GOT3 (cell line): ENCODE measurements around the gene CEP131.

Experiments
- DNase-seq: peaks from one replicate; lab custom pipeline; 2025; ENCODE audit warnings: mixed read lengths; lab: John Stamatoyannopoulos, UW

Gene CEP131

DNA sequence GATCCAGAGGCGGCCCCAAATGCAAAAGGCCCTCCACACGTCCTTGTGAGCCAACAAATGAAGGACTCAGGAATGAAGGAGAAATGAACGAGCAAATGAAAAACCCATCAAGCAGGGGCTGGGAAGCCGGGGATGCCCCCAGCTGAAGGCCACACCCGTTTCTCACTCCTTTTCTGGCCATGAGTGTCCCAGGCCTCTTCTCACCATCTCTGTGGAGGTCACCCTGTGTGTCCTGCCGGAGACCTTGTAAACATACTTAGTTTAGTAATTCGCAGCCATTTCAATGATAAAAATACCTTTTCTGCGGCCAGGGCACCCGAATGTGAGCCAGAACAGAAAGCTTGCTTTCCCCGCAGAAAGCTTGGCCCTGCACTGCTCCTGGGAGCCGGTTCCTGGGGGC is 35.6 kb downstream of the CEP131 start:
- DNase-seq: no peak

DNA sequence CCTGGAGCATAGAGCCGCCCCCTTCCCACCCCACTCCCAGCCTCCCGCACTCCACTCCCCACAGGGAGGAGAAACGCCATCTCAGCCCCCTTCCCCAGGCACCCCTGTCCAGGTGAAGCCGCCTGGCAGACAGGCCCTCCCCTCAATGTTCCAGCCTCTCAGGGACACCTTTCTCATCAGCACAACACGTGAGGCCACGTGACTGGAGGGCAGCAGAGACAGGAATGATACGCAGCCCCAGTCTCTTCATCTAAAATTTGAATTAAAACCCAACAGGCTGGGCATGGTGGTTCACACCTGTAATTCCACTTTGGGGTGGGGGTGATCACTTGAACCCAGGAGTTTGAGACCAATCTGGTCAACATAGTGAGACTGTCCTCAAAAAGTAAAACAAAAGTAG is 36.6 kb downstream of the CEP131 start:
- no peak for DNase-seq

DNA sequence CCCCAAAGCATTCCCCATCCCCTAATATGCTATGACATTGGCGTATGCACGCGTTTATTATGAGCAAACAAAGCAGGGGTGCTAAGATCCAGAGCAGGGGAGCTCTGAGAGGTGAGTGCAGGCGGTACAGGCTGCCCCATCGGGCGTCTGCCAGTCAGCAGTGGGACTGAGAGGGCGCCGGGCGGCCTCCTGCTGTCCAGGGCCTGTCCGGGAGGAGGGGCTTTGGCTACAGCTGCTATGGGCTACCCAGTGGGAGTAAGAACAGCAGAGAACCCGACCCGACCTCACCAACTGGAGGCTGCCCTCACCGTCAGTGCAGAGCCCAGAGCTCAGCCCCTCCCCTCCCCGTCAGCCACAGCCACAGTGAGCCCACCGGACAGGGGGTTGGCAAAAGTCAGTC is 38.2 kb downstream of the CEP131 start:
- no peak for DNase-seq

DNA sequence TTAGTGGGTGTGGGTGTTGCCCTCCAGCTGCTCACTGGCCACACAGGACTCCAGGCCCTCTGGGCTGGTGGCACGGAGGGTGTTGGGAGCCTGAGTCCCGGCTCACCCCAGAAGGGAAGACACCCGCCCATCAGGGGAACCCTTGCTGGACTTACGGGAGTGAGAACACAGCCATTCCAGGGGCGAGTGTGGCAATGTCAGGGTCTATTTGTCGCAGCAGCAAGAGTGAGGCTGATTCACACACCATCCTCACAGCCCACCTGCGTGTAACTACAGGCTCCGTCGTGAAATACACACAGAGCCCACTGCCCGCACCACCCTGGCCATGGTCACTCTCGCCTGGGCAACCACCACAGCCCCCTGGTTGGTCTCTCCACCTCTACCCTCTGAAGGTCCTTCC is 39.0 kb downstream of the CEP131 start:
- DNase-seq: no peak

DNA sequence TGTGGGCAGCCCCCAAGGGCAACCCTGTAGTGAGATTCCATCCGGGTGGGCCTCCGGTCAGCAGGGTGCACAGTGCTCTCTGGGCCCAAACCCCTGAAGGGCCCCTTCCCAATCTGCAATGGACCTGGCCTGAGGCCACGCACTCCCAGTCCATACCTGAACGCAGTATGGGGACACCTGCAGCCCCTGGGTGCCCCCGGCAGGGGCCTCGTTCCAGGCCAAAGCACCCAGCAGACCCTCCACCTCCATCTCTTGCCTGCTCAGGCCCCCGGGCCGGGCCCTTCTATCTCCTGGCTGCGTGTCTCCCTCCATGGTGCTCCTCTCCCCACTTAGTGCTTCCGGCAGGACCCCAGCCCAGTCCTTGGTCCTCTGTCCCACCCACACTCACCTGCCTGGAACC is 39.4 kb downstream of the CEP131 start:
- DNase-seq: no peak

DNA sequence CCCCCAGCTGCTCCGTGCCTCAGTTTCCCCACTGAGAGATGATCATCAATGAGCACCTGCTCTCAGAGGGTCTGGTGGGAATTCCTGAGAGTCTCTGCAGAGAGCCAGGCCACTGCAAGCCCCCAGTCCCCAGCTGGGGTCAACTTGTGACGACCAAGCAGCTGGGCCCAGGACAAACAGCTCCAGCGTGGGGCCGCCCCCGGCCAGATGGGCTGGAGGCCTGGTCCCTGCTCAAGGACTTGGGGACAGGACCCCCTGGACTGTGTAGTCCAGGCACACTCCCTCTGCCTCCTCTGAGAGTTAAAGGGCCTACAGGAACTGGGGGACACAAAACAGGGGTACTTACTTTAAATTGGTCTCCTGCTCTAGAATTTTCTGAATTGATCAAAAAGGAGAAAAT is 40.2 kb downstream of the CEP131 start:
- no peak for DNase-seq

DNA sequence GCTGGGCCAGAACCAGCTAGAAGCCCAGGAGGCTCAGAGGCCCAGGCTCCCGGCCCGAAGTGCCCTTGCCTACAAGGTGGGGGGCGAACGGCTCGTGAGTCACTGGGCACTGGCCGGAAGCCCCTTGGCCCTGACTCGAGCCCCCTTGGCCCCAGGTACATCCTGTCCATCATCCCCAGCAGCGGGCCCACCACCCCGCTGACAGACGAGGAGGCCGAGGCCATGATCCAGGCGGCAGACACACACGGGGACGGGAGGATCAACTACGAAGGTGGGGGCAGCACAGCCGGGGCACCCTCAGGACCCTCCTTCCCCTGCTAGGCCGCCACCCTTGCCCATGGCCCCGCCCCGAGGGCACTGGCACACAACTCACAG is 41.0 kb downstream of the CEP131 start:
- DNase-seq: no peak

DNA sequence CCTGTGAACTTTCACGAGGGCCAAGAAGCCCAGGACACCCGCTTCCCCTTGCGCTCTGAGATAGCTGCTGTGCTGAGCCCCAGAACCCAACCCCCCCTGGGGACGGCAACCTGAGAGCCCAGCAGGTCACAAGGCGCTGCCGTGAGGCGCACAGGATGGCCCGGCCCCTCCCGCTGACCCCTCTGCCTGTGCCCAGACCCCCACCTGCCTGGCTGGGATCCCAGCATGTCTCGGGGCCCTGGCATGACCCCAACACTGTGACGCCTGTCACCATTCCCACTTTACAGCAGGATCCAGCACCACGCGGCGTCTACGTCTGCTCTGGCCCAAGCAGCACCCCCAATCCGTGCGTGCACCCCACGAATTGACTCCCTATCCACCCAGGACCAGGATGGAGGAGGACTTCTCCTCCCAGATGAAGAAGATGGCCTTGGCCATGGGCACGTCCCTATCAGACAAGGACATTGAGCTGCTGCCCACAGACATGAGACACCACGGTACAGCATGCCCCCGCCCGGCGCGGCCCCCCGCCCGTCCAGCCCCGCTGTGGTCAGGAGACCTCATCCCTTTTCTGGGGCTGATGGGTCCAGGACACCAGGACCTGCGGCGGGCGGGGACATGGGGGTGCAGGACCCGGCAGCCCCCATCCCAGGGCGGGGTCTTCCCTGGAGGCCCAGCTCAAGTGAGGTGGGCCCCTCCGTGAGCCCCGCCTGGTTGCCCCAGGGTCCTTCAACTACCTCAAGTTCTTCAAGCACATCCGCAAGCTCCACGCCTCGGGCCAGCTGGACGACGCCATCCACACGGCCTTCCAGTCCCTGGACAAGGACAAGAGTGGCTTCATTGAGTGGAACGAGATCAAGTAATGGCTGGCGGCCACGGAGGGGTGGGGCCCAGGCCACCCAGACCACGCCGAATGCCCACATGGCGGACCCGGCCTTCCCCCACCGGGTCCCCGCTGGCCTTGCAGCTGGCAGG is 41.6 kb downstream of the CEP131 start:
- no peak for DNase-seq

DNA sequence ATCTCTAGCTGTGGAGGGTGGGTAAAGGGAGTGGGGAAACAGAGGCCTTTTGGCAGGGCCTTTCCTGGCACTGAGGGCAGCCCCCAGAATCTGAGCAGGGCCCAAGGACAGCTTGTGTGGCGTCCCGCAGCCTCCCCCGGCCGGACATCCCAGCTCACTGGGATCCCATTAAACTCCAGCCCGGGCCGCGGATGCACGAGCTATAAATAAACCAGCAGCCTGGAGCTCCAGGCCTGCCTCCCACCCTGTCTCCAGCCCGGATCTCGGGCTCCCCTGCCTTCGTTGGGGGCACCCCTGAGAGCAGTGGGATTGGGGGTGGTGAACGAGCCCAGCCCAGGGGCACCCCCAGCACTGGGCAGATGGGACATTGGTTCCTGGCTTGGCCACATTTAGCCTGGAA is 42.9 kb downstream of the CEP131 start:
- no peak for DNase-seq

DNA sequence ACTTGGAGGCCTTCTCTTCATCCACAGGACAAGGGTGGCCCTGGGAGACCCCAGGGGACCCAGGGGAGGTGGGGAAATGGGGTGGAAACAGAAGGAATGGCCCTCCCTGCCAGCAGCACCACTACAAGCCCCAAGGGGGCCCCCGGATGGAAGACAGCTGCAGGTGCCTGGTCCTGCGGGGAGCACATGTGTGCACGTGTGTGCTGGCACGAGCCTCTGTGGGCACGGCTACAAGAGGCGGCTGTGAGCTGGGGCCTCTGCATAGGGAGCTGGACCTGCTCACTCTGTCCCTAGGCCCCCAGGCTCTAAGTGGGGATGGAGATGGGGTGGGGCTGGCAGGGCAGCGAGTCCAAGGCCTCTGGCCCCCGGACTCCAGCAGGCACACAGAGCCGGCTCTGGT is 43.5 kb downstream of the CEP131 start:
- no peak for DNase-seq

DNA sequence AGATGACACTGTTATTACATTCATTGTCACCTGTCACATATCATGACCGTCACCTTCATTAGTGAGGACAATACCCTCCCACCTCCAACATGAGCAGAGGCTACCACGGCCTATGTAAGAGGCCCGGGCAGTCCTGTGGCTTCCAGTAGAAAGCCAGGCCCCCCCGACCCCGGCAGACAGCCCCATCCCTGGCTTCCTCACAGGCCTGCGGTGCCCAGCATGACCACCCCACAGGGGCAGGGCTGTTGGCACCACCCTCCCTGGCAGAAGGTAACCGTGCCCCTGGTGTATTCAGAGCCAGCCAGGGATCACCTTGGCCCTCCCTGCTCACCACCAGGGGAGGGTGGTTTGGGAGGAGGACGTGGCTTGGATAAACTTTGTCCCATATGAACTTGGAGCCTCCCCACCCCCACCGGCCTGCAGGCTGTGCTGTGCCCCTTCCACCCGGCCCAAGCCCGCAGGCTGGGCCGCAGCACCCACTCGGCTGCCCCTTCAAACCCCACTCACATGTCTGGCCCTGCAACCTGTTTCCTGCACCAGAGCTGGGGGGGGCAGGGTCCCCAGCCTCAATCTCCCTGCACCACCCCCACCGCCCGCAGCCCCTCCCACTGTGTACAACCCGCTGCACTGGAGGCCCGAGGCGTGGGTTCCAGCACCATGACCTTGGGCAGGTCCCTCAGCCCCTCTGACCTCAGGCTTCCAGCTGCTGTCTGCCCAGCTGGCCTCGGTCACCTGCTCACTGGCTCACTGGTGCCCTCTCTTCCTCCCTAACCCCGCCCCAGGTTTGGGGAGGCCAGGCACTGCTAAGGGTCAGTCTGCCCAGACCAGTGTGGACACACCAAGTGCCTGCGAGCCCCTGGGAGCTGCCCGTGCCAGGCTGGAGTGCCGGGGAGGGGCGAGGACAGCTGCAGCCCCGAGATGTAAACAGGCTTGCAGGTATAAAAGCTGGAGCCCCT is 44.4 kb downstream of the CEP131 start:
- DNase-seq: no peak

DNA sequence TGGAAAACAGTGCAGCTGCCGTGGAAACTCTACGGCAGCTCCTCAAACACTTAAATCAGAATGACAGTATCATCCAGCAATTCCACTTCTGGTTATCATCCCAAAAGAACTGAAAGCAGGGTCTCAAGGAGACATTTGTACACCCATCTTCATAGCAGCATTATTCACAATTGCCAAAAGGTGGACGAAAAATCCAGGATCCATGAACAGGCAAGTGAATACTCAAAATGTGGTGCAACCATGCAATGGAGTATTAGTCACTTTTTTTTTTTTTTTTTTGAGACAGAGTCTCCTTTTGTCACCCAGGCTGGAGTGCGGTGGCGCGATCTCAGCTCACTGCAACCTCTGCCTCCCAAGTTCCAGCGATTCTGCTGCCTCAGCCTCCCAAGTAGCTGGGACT is 46.1 kb downstream of the CEP131 start:
- DNase-seq: no peak

DNA sequence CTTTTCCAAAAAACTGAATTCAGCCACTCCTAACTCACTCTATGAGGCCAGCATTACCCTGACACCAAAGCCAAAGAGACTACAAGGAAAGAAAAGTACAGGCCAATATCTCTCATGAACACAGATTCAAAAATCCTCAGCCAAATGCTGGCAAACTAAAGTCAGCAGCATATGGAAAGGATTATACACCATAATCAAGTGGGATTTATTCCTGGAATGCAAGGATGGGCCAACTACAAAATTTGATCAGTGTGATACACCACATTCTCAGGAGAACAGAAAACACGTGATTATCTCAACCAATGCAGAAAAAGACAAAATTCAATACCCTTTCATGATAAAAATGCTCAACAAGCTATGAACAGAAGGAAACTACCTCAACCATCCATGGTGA is 49.0 kb downstream of the CEP131 start:
- no peak for DNase-seq

DNA sequence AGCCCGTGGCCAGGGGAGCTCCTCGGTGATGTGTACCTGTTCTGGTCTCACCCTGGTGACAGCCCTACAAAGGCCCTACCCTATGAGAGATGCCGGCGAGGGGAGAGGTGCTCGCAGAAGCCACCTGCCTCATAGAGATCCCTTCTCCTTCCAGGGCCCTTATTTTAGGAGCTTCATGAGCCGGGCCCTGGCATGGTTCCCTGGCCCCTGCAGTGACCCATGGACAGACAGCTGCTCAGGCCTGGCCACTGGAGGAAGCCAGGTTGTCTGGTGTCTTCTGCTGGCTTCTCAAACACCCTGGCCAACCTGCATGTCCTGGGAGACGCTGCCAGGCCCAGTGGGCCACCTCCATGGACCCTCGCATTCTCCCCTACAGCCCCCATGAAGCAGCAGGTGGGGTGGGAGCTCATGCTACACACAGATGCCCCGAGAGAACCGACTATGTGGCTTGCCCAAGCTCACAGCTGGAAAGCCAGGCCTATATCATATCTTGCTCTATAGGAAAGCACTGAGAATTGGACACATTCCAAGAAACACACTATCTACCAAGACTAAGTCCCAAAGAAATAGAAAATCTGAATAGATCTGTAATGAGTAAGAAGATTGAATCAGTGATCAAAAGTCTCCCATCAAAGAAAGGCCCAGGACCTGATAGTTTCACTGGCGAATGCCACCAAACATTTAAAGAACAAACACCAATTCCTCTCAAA is 49.6 kb downstream of the CEP131 start:
- no peak for DNase-seq

DNA sequence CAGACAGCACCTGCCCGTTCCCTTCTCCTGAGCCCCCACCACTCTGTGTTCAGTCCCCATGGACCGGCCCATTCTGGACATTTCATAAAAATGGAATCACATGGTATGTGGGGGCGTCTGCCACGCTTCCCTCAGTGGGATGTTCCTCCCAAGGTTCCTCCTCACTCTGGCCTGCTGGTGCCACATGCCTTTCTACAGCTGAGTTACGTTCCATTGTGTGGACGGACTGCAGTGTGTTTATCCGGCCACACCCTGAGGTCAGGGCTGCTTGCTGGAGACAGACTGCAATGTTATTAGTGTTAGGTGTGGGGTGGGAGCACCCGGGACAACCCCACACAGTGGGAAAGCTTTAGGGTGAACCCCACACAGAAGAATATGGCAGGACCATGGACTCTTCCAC is 50.8 kb downstream of the CEP131 start:
- DNase-seq: no peak

DNA sequence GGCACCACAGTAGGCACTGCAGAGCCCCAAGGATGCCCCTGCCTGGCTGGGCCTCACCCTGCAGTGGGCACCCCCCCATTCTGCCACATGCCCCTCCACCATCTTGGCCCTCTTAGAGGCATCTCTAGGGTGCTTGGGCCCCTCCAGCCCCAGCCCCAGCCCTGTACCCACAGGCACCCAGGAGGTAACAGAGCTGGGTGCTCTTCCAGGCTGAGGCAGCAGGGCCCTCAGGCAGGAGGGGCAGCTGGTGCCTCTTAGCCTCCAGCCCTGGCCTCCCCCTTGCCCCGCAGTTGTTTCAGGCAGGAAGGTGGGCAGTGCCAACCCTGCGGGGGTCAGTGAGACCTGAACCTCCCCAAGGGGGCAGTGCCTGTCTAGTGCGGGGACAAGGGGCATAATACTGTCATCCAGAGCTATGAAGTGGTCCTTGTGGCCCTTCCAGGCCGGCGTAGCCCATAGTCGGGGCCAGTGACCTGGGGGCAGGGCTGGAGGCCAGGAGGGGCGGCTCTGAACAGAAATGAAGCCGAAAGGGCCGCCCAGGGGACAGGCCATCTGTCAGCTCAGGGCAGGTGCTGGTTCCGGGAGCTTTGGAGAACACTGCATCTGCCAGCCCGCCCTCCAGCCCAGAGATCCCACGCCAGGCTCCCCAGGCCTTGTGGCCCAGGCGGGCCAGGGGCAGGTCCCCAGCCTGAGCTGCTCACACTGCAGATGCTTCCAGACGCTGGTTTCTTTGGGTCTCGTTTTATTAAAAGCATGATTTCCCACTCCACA is 51.9 kb downstream of the CEP131 start:
- DNase-seq: no peak

DNA sequence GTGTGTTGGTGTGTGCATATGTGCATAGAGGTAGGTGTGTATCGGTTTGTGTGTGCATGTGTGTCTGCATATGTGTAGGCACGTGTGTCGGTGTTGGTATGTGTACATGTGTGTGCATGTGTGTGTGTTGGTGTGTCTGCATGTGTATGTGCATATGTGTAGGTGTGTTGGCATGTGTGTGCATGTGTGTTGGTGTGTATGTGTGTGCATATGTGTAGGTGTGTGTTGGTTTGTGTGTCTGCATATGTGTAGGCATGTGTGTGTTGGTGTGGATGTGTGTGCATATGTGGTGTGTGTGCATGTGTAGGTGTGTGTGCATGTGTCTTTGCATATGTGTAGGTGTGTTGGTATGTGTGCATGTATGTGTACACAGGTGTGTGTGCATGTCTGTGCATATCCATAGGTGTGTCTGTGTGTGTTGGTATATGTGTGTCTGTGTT is 52.9 kb downstream of the CEP131 start:
- DNase-seq: no peak

DNA sequence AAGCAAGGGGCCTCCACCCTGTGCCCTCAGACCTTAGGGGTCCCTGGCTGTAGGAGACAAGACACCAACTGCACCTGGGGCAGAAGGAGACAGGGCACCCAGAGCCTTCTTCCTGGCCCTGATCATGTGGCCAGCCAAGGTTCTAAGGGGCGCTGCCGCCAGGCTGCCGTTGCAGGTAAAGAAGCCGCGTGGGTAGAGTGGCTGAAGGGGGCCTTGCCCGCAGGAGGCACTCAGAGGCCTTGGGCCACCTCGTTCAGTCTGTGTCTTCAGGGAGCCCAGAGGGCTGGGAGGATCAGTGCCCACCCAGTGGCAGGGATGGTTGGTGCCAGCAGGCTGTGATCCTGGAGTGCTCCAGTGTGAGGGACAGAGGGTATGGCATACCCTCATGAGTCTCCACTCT is 55.1 kb downstream of the CEP131 start:
- DNase-seq: no peak

DNA sequence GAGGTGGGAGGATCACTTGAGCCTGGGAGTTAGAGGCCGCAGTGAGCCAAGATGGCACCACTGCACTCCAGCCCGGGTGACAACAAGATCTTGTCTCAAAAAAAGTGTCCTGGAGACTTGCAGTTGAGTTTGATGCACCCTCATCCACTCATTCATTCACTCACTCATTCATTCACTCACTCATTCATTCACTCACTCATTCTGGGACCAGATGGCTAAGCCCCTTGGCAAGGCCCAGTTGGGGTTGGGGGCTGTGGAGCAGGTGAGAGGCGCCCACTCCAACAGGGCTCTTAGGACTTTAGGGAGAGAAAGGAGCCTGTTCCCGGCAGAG is 55.6 kb downstream of the CEP131 start:
- no peak for DNase-seq

DNA sequence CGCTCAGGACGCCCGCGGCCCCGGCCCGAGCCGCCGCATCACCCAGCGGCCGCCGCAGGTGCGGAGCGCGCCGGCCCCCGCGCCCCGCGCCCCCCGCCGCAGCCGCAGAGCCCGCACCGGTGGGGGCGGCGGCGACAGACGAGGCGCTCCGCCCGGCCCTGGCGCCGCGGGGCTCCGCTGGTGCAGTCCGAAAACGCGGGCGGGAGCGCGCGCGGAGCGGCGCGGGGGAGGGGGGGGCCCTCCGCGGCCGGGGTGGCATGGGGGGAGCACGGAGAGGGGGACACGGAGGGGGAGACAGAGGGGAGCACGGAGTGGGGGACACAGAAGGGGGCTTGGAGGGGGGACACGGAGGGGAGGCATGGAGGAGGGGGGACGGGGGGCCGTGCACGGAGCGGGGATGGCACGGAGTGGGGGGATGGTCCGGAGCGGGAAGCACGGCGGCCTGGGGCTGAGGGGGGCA is 56.7 kb downstream of the CEP131 start, which contains the start of gene AATK:
TSS of gene AATK (minus strand) at position 189 of the 460 bp plus-strand sequence. CDS start 229 bp downstream, outside the sequence.
- no peak for DNase-seq
